Upper lobe of left lung (tissue), 6 donors: Measurements from ENCODE around the gene FGF2. TPM values are rescaled to one million over a fixed set of nuclear protein-coding genes. Genes with fewer than 3 reads are reported as not detected.
"Not testable (repeated sequence)": the region's sequence is repeated elsewhere in the genome, so short reads cannot be mapped to it uniquely, and the experiment has no call there.

ENCODE experiments used
- ATAC-seq, 2 donors: fragments of 200-7000 bp; cut with Tn5 transposase; one replicate each; pipeline ENCODE4 v1.9.1; 2022; ENCODE audit warnings: mild to moderate bottlenecking in 2 of 2, moderate library complexity in 2 of 2; ENCODE audit not compliant: low FRiP score in 2 of 2
- DNase-seq, 2 donors: peaks; one replicate each; pipeline ENCODE4 v3.0.0-alpha.2; 2019 to 2020
- H3K27ac ChIP-seq, 4 donors: fragments of 200-600 bp; sonication (generic); one replicate each; pipeline ENCODE4 v1.5.1; 2016 to 2019
- H3K27me3 ChIP-seq, 4 donors: fragments of 200-600 bp; sonication (generic); one replicate each; pipeline ENCODE4 v1.5.1; 2017 to 2019
- H3K36me3 ChIP-seq, 4 donors: fragments of 200-600 bp; sonication (generic); one replicate each; pipeline ENCODE4 v1.5.1; 2016 to 2019
- H3K4me1 ChIP-seq, 4 donors: fragments of 200-600 bp; sonication (generic); one replicate each; pipeline ENCODE4 v1.5.1; 2018 to 2019
- H3K4me3 ChIP-seq, 4 donors: fragments of 200-600 bp; sonication (generic); one replicate each; pipeline ENCODE4 v1.5.1; 2017 to 2019; ENCODE audit warnings: mild to moderate bottlenecking in 2 of 4, moderate library complexity in 1 of 4
- H3K9me3 ChIP-seq, 4 donors: fragments of 200-600 bp; sonication (generic); one replicate each; pipeline ENCODE4 v1.5.1; 2018 to 2019
- CTCF ChIP-seq, 6 experiments: fragments of 450-650 bp in 4 of 6; fragments of 200-600 bp in 2 of 6; sonication (generic) in 2 of 6; IDR thresholded peaks; one replicate each; pipeline ENCODE4 v1.5.1; 2016 to 2019; ENCODE audit warnings: antibody characterized with exemption in 6 of 6
- EP300 ChIP-seq, 4 donors: sonication (generic); formaldehyde crosslinking; IDR thresholded peaks; one replicate each; pipeline ENCODE4 v1.5.1; 2017; ENCODE audit warnings: antibody characterized with exemption in 4 of 4, control low read depth in 2 of 4
- POLR2A ChIP-seq, 4 donors: fragments of 450-650 bp; IDR thresholded peaks; one replicate each; pipeline ENCODE4 v1.5.1; 2016 to 2017; ENCODE audit warnings: antibody characterized with exemption in 4 of 4, mild to moderate bottlenecking in 2 of 4
- POLR2AphosphoS5 ChIP-seq, 2 donors: sonication (generic); formaldehyde crosslinking; IDR thresholded peaks; one replicate each; pipeline ENCODE4 v1.5.1; 2017; ENCODE audit warnings: antibody characterized with exemption in 2 of 2
- WGBS, 2 donors: methylation state at CpG; one replicate each; pipeline ENCODE4 v1.1.5; 2017 to 2018; 5-methylcytosine and 5-hydroxymethylcytosine counted together
- total RNA-seq, 6 donors: library from RNA; depleted of rRNA in 4 of 6; stranded (reverse); fragments of >200 nt in 4 of 6; gene quantifications; one replicate each; pipeline versions ENCODE4 v1.1.0 to v1.2.1, GENCODE V29; 2016 to 2021
- donor health status: DM: no; HTN: no; CAD: no; lungs with moderate emphysema.
- donor health status: DM: no; HTN: yes; CAD: no; lungs with severe emphysema.

FGF2 gene
- total RNA-seq, 6 donors from 2014 or later = 1.2 to 15.7 (median 6.5) TPM

GRCh38 chr4:122798917-122799316 lies 27.7 kb upstream of the FGF2 start:
- DNase-seq = no peak
- WGBS, 2 donors = 89 to 91% methylated on average over 2 of the region's 2 CpGs
- no peaks in the 10 kb centered on the region for H3K36me3 ChIP-seq
- ATAC-seq = no peak
- peaks cover 0 to 5% (median 1%) of the 10 kb centered on the region in 4 donors for H3K4me1 ChIP-seq
- H3K27ac ChIP-seq = no peak overlapping the region
- no peak overlapping the region for H3K4me3 ChIP-seq
- H3K9me3 ChIP-seq = no peaks in the 10 kb centered on the region
- H3K27me3 ChIP-seq = no peaks in the 10 kb centered on the region
- TF ChIP-seq EP300 (IDR thresholded peaks at IDR 0.05) = no peak
- TF ChIP-seq CTCF (IDR thresholded peaks at IDR 0.05) = no peak
- TF ChIP-seq POLR2AphosphoS5 (IDR thresholded peaks at IDR 0.05) = no peak
- no peak for TF ChIP-seq POLR2A (IDR thresholded peaks at IDR 0.05)

- DNase-seq = no peak
- H3K27ac ChIP-seq = no peak overlapping the region
- no peaks in the 10 kb centered on the region for H3K4me1 ChIP-seq
- H3K36me3 ChIP-seq = no peaks in the 10 kb centered on the region
- no peak for TF ChIP-seq EP300 (IDR thresholded peaks at IDR 0.05)
- TF ChIP-seq POLR2AphosphoS5 (IDR thresholded peaks at IDR 0.05) = no peak
- no peak for TF ChIP-seq CTCF (IDR thresholded peaks at IDR 0.05)
- TF ChIP-seq POLR2A (IDR thresholded peaks at IDR 0.05) = no peak
- no peaks in the 10 kb centered on the region for H3K27me3 ChIP-seq
- no peaks in the 10 kb centered on the region for H3K9me3 ChIP-seq
- WGBS, 2 donors = 86 to 88% methylated on average over 4 of the region's 4 CpGs
- no peak for ATAC-seq
- no peak overlapping the region for H3K4me3 ChIP-seq
These were observed 22.8 kb upstream of the FGF2 start for GRCh38 chr4:122803788-122804208.

- Histone ChIP-seq H3K9me3 (no peaks in the 10 kb centered on the region), H3K27me3 (no peaks in the 10 kb centered on the region), H3K4me1 (no peaks in the 10 kb centered on the region), H3K36me3 (no peaks in the 10 kb centered on the region), H3K27ac (no peak overlapping the region), H3K4me3 (no peak overlapping the region)
- no peak for DNase-seq
- no peak for ATAC-seq
- TF ChIP-seq EP300 (IDR thresholded peaks at IDR 0.05) (no peak), CTCF (IDR thresholded peaks at IDR 0.05) (no peak), POLR2AphosphoS5 (IDR thresholded peaks at IDR 0.05) (no peak), POLR2A (IDR thresholded peaks at IDR 0.05) (no peak)
- 83 to 86% methylated on average over 3 of the region's 3 CpGs for WGBS, 2 donors
These were observed 19.5 kb upstream of the FGF2 start for GRCh38 chr4:122806981-122807679.

GRCh38 chr4:122810669-122811068 lies 16.0 kb upstream of the FGF2 start:
- Histone ChIP-seq H3K36me3 (no peaks in the 10 kb centered on the region), H3K4me3 (no peak overlapping the region), H3K4me1 (no peaks in the 10 kb centered on the region), H3K9me3 (no peaks in the 10 kb centered on the region), H3K27me3 (no peaks in the 10 kb centered on the region), H3K27ac (no peak overlapping the region)
- DNase-seq (no peak), ATAC-seq (peak in 1 of 2 donors; percentile 68)
- WGBS, 2 donors = 74 to 82% methylated on average over 1 of the region's 1 CpG
- TF ChIP-seq CTCF (IDR thresholded peaks at IDR 0.05) (no peak), POLR2AphosphoS5 (IDR thresholded peaks at IDR 0.05) (no peak), POLR2A (IDR thresholded peaks at IDR 0.05) (no peak), EP300 (IDR thresholded peaks at IDR 0.05) (no peak)

GRCh38 chr4:122811781-122812180 lies 14.8 kb upstream of the FGF2 start:
- not testable (repeated sequence) for H3K27ac ChIP-seq, ATAC-seq, H3K36me3 ChIP-seq, H3K27me3 ChIP-seq, H3K9me3 ChIP-seq, H3K4me3 ChIP-seq, H3K4me1 ChIP-seq
- 90 to 95% methylated on average over 5 to 25 of the region's 32 CpGs for WGBS, 2 donors
- peak in 1 of 2 donors; percentile 52 for DNase-seq

GRCh38 chr4:122812823-122813222 lies 13.8 kb upstream of the FGF2 start:
- not testable (repeated sequence) for H3K27ac ChIP-seq, H3K4me3 ChIP-seq, DNase-seq, ATAC-seq, H3K9me3 ChIP-seq, H3K36me3 ChIP-seq, H3K27me3 ChIP-seq, H3K4me1 ChIP-seq
- 64 to 86% methylated on average over 3 of the region's 3 CpGs for WGBS, 2 donors
